HepG2 (cell line): ENCODE results near the gene ABT1. TPM values are rescaled to one million over a fixed set of nuclear protein-coding genes. Genes with fewer than 3 reads are reported as not detected.

Experiments used
- ARID2 ChIP-seq: sonication (generic); formaldehyde crosslinking; IDR thresholded peaks from 2 replicates; pipeline ENCODE4 v1.8.1; 2022; ENCODE audit warnings: mild to moderate bottlenecking, missing genetic modification reagents, borderline replicate concordance
- KDM5A ChIP-seq: fragments of 200-600 bp; sonication (generic); IDR thresholded peaks from 2 replicates; pipeline ENCODE4 v1.7.0; 2018; ENCODE audit warnings: antibody characterized with exemption, mild to moderate bottlenecking, low read length, borderline replicate concordance
- KLF16 ChIP-seq, 2 experiments: sonication (generic) in 1 of 2; formaldehyde crosslinking in 1 of 2; IDR thresholded peaks; 2 replicates each; pipeline versions ENCODE4 v1.6.1 to v1.8.0; 2016 to 2023; ENCODE audit warnings: missing genetic modification reagents in 2 of 2, missing compliant biosample characterization in 1 of 2
- PAWR ChIP-seq: sonication (generic); formaldehyde crosslinking; IDR thresholded peaks from 2 replicates; pipeline ENCODE4 v1.4.0; 2020; ENCODE audit warnings: missing genetic modification reagents, mild to moderate bottlenecking, borderline replicate concordance
- POLR2A ChIP-seq, 2 experiments: IDR thresholded peaks; 2 replicates each; pipeline ENCODE4 v1.6.1; 2011; ENCODE audit warnings: low read depth in 2 of 2, low read length in 2 of 2, mild to moderate bottlenecking in 1 of 2, moderate library complexity in 1 of 2; ENCODE audit not compliant: insufficient read depth in 1 of 2
- SRSF9 ChIP-seq: fragments of 200-400 bp; formaldehyde crosslinking; IDR thresholded peaks from 2 replicates; pipeline ENCODE4 v1.6.1; 2018; ENCODE audit warnings: borderline replicate concordance, mild to moderate bottlenecking, low read depth, low read length; ENCODE audit not compliant: insufficient read depth, poor library complexity, severe bottlenecking
- SSRP1 ChIP-seq: IDR thresholded peaks from 2 replicates; pipeline ENCODE4 v1.6.1; 2016; ENCODE audit warnings: control low read depth
- SUZ12 ChIP-seq: fragments of 150-350 bp; IDR thresholded peaks from 2 replicates; pipeline ENCODE4 v1.6.1; 2014; ENCODE audit warnings: low read depth, low read length
- TEAD3 ChIP-seq: optimal IDR thresholded peaks from 2 replicates; pipeline ENCODE3; 2016; ENCODE audit warnings: borderline replicate concordance
- ZMAT3 ChIP-seq: sonication (generic); formaldehyde crosslinking; conservative IDR thresholded peaks from 2 replicates; pipeline ENCODE4 v1.7.0; 2021; ENCODE audit warnings: missing genetic modification reagents
- ZNF143 ChIP-seq: sonication (generic); formaldehyde crosslinking; IDR thresholded peaks from 2 replicates; pipeline ENCODE4 v1.4.0; 2020; ENCODE audit warnings: missing genetic modification reagents
- ZNF205 ChIP-seq: IDR thresholded peaks from 2 replicates; pipeline ENCODE4 v1.6.1; 2018; ENCODE audit warnings: missing biosample characterization, missing genetic modification reagents
- ZNF326 ChIP-seq: sonication (generic); formaldehyde crosslinking; IDR thresholded peaks from 2 replicates; pipeline ENCODE4 v1.4.0; 2020; ENCODE audit warnings: missing genetic modification reagents, borderline replicate concordance
- ZNF431 ChIP-seq: sonication (generic); formaldehyde crosslinking; IDR thresholded peaks from 2 replicates; pipeline ENCODE4 v1.9.0; 2022; ENCODE audit warnings: missing genetic modification reagents, low read depth, mild to moderate bottlenecking, borderline replicate concordance
- ZNF652 ChIP-seq: IDR thresholded peaks from 2 replicates; pipeline ENCODE4 v1.6.1; 2016; ENCODE audit warnings: low read depth, borderline replicate concordance
- ZNF883 ChIP-seq: sonication (generic); formaldehyde crosslinking; IDR thresholded peaks from 2 replicates; pipeline ENCODE4 v1.5.1; 2020; ENCODE audit warnings: mild to moderate bottlenecking, missing genetic modification reagents; ENCODE audit errors: not compliant biosample characterization
- ZSCAN25 ChIP-seq: sonication (generic); formaldehyde crosslinking; IDR thresholded peaks from 2 replicates; pipeline ENCODE4 v1.8.0; 2022; ENCODE audit warnings: mild to moderate bottlenecking, missing genetic modification reagents
- polyA plus RNA-seq, 8 experiments: library from polyadenylated mRNA; depleted of rRNA in 3 of 8; stranded (reverse) in 7 of 8; unstranded in 1 of 8; fragments of >200 nt; fragmentation: Illumina TruSeq in 4 of 8; extraction: Trizol in 4 of 8; gene quantifications; 2 replicates each; pipeline versions ENCODE4 v1.2.1 to v1.2.3, GENCODE V29; 2011 to 2016; ENCODE audit warnings: low read depth in 4 of 8, missing spikeins in 1 of 8, mixed read lengths in 1 of 8; ENCODE audit not compliant: insufficient read depth in 1 of 8
- total RNA-seq, 5 experiments: library from RNA; depleted of rRNA; stranded (reverse); fragments of >200 nt; fragmentation: Illumina TruSeq; extraction: Trizol; gene quantifications; 2 replicates each; pipeline ENCODE4 v1.2.3, GENCODE V29; 2016; ENCODE audit warnings: low read depth in 1 of 5
- TF ChIP-seq, protein P1 (sequence below): sonication (generic); formaldehyde crosslinking; IDR thresholded peaks from 2 replicates; pipeline ENCODE4 v1.4.0; 2020; ENCODE audit warnings: missing genetic modification reagents
- TF ChIP-seq, protein P2 (sequence below): sonication (generic); formaldehyde crosslinking; IDR thresholded peaks from 2 replicates; pipeline ENCODE4 v1.8.0; 2022; ENCODE audit warnings: mild to moderate bottlenecking, missing genetic modification reagents, borderline replicate concordance
- TF ChIP-seq, protein P3 (sequence below): IDR thresholded peaks from 2 replicates; pipeline ENCODE4 v1.6.1; 2016; ENCODE audit warnings: control low read depth
- TF ChIP-seq, protein P4 (sequence below): sonication (generic); formaldehyde crosslinking; conservative IDR thresholded peaks from 2 replicates; pipeline ENCODE4 v1.4.0; 2020; ENCODE audit warnings: missing genetic modification reagents
- TF ChIP-seq, protein P5 (sequence below): sonication (generic); formaldehyde crosslinking; IDR thresholded peaks from 2 replicates; pipeline ENCODE4 v1.4.0; 2020; ENCODE audit warnings: missing genetic modification reagents; ENCODE audit errors: not compliant biosample characterization

The ABT1 gene
- total and polyA plus RNA-seq, 2 of the 13 experiments (the other 11 are each of a cell fraction or from before 2014, with no cell fraction given): 38.4 TPM

DNA sequence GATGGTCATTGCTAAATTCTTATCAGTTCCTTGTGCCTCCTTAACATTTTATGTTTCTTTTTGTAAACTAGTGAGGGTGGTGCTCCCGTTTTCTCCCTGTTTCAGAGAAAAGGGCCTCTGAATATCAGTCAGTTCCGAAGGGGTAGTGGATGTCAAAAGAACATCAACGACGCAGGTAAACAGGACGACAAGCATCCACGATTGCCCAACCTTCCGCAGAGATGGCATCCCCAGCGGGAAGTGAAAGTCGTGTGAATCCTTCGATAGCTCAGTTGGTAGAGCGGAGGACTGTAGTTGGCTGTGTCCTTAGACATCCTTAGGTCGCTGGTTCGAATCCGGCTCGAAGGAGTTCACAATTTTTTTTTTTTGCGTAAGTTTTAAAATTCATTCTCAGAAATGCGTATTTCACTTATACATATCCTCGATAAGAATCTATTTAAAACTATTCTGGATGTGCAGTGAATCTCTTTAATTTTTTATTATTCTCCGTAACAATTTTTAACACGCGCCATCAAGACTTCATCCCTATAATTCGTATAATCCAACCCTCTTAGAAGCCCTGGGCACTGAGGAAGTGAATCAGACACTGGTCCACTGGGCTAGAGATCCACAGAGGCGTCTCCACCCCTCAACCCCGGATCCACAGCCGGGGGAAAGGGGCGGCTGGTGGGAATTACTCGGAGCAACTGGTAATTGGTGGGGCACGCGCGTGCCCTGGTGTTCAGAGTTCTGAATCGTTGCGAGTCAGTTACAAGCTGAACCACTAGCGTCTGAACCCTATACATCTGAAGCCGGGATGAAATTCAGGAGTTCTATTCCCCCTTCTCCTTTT is 27.9 kb upstream of the ABT1 start (continued):
- TF ChIP-seq, protein P1, sequence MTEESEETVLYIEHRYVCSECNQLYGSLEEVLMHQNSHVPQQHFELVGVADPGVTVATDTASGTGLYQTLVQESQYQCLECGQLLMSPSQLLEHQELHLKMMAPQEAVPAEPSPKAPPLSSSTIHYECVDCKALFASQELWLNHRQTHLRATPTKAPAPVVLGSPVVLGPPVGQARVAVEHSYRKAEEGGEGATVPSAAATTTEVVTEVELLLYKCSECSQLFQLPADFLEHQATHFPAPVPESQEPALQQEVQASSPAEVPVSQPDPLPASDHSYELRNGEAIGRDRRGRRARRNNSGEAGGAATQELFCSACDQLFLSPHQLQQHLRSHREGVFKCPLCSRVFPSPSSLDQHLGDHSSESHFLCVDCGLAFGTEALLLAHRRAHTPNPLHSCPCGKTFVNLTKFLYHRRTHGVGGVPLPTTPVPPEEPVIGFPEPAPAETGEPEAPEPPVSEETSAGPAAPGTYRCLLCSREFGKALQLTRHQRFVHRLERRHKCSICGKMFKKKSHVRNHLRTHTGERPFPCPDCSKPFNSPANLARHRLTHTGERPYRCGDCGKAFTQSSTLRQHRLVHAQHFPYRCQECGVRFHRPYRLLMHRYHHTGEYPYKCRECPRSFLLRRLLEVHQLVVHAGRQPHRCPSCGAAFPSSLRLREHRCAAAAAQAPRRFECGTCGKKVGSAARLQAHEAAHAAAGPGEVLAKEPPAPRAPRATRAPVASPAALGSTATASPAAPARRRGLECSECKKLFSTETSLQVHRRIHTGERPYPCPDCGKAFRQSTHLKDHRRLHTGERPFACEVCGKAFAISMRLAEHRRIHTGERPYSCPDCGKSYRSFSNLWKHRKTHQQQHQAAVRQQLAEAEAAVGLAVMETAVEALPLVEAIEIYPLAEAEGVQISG (CRISPR knock-in tag): peak; percentile 74
- TF ChIP-seq, protein P2, sequence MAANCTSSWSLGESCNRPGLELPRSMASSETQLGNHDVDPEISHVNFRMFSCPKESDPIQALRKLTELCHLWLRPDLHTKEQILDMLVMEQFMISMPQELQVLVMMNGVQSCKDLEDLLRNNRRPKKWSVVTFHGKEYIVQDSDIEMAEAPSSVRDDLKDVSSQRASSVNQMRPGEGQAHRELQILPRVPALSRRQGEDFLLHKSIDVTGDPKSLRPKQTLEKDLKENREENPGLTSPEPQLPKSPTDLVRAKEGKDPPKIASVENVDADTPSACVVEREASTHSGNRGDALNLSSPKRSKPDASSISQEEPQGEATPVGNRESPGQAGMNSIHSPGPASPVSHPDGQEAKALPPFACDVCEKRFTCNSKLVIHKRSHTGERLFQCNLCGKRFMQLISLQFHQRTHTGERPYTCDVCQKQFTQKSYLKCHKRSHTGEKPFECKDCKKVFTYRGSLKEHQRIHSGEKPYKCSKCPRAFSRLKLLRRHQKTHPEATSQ (CRISPR knock-in tag): no peak
- TF ChIP-seq ZNF205 (CRISPR knock-in tag) (peak; percentile 94), POLR2A (IDR thresholded peaks at IDR 0.05; ENCODE audit: insufficient read depth in 1 of 2, low read depth in 2 of 2, low read length in 2 of 2) (no peak), KDM5A (peak; percentile 47; the same call in 1 of the 2 replicates), ARID2 (CRISPR knock-in tag) (no peak), SSRP1 (peak; percentile 63; the same call in 1 of the 2 replicates), PAWR (CRISPR knock-in tag) (no peak), ZNF326 (CRISPR knock-in tag) (no peak), ZNF143 (CRISPR knock-in tag) (no peak; the same call in 1 of the 2 replicates), ZNF652 (CRISPR knock-in tag) (peak; percentile 71; the same call in 1 of the 2 replicates), ZMAT3 (0 out of 2 replicates have a peak, but pooled peaks have one; percentile 47), SUZ12 (no peak), TEAD3 (peak; percentile 94), KLF16 (CRISPR knock-in tag; IDR thresholded peaks at IDR 0.05) (peak in 1 of 2 experiments; percentile 95; a peak in 2 of 4 replicates), ZSCAN25 (CRISPR knock-in tag) (0 out of 2 replicates have a peak, but pooled peaks have one; percentile 27), ZNF883 (CRISPR knock-in tag) (peak; percentile 67), ZNF431 (no peak), SRSF9 (no peak)
- TF ChIP-seq, protein P3, sequence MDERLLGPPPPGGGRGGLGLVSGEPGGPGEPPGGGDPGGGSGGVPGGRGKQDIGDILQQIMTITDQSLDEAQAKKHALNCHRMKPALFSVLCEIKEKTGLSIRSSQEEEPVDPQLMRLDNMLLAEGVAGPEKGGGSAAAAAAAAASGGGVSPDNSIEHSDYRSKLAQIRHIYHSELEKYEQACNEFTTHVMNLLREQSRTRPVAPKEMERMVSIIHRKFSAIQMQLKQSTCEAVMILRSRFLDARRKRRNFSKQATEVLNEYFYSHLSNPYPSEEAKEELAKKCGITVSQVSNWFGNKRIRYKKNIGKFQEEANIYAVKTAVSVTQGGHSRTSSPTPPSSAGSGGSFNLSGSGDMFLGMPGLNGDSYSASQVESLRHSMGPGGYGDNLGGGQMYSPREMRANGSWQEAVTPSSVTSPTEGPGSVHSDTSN (CRISPR knock-in tag): peak; percentile 65
- TF ChIP-seq, protein P4, sequence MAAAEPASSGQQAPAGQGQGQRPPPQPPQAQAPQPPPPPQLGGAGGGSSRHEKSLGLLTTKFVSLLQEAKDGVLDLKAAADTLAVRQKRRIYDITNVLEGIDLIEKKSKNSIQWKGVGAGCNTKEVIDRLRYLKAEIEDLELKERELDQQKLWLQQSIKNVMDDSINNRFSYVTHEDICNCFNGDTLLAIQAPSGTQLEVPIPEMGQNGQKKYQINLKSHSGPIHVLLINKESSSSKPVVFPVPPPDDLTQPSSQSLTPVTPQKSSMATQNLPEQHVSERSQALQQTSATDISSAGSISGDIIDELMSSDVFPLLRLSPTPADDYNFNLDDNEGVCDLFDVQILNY (CRISPR knock-in tag): no peak
- TF ChIP-seq, protein P5, sequence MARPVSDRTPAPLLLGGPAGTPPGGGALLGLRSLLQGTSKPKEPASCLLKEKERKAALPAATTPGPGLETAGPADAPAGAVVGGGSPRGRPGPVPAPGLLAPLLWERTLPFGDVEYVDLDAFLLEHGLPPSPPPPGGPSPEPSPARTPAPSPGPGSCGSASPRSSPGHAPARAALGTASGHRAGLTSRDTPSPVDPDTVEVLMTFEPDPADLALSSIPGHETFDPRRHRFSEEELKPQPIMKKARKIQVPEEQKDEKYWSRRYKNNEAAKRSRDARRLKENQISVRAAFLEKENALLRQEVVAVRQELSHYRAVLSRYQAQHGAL (CRISPR knock-in tag): no peak
